B cell (primary cell): ENCODE data around the gene OR12D2.

Experiments used
- EZH2 ChIP-seq: IDR thresholded peaks from 2 replicates; pipeline ENCODE4 v1.6.1; 2012; ENCODE audit warnings: borderline replicate concordance, low read depth, mild to moderate bottlenecking, moderate library complexity, low read length; ENCODE audit not compliant: insufficient read depth, poor library complexity, severe bottlenecking
- TF ChIP-seq, protein P1 (sequence below): fragments of 200-600 bp; IDR thresholded peaks from one replicate; pipeline ENCODE4 v1.8.0; 2022; ENCODE audit warnings: antibody characterized with exemption, mild to moderate bottlenecking

DNA sequence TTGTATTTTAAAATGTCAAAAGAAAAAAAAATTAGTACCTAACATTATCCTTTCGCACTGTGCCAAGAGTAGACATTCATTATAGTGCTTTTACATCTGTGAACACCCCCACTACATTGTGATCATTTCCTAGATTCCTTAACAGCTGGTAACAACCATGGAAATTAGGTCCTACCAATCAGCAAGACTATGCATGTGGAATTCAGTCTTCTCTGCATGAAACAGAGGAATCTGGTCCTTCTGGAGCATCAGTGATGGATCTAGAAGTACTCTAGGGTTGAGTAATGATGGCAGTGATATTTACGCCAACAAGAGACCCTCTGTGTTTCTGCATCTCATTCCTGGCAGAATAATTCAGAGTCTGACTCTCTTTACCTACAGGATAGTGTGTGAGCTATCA is 28.7 kb downstream of the OR12D2 start:
- TF ChIP-seq EZH2: no peak
- TF ChIP-seq, protein P1, sequence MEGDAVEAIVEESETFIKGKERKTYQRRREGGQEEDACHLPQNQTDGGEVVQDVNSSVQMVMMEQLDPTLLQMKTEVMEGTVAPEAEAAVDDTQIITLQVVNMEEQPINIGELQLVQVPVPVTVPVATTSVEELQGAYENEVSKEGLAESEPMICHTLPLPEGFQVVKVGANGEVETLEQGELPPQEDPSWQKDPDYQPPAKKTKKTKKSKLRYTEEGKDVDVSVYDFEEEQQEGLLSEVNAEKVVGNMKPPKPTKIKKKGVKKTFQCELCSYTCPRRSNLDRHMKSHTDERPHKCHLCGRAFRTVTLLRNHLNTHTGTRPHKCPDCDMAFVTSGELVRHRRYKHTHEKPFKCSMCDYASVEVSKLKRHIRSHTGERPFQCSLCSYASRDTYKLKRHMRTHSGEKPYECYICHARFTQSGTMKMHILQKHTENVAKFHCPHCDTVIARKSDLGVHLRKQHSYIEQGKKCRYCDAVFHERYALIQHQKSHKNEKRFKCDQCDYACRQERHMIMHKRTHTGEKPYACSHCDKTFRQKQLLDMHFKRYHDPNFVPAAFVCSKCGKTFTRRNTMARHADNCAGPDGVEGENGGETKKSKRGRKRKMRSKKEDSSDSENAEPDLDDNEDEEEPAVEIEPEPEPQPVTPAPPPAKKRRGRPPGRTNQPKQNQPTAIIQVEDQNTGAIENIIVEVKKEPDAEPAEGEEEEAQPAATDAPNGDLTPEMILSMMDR: no peak
